GM12873 (cell line): Measurements from ENCODE around the gene DVL1.
A peak's percentile ranks its signal among the peaks of the same experiment; 100 is the strongest.

ENCODE experiments used
- CTCF ChIP-seq: IDR thresholded peaks from 2 replicates; pipeline ENCODE4 v1.5.1; 2012; ENCODE audit warnings: low read depth, mild to moderate bottlenecking, moderate library complexity, low read length, control low read depth; ENCODE audit not compliant: insufficient read depth; ENCODE audit errors: missing control alignments

The DVL1 gene

GRCh38 chr1:1304331-1305299 lies 44.6 kb downstream of the DVL1 start:
- no peak for TF ChIP-seq CTCF

- no peak for TF ChIP-seq CTCF
Measured at GRCh38 chr1:1303736-1304135, 45.5 kb downstream of the DVL1 start.

DNA sequence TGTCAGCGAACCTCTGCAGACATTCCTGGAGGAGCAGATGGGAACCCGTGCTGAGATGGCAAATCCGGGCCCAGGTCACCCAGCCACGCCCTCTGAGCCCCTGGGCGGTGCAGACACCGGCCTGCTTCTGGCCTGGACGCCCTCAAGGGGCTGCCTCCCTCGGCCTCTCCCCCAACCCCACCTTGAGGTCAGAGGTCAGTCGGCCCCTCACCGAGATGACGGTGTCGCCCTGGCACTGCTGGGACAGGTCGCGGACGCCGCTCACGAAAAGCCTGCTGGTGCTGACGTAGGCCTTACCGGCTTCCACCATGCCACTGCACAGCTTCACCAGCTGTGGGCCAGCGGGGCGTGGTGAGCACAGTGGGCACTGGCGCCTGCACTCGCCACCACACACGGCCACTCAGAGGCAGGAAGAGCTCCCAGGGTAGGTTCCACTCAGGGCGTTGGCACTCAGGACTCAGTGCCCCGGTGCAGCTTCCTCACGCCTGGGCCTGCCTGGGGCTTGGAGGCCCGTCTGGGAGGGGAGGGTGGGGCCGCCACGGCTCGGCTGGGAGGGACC lies 46.2 kb downstream of the DVL1 start:
- TF ChIP-seq CTCF = no peak

- peak; percentile 63 for TF ChIP-seq CTCF
Measured at GRCh38 chr1:1302006-1302430, 47.2 kb downstream of the DVL1 start.

- TF ChIP-seq CTCF = no peak
Measured at GRCh38 chr1:1300352-1300739, 48.9 kb downstream of the DVL1 start.

DNA sequence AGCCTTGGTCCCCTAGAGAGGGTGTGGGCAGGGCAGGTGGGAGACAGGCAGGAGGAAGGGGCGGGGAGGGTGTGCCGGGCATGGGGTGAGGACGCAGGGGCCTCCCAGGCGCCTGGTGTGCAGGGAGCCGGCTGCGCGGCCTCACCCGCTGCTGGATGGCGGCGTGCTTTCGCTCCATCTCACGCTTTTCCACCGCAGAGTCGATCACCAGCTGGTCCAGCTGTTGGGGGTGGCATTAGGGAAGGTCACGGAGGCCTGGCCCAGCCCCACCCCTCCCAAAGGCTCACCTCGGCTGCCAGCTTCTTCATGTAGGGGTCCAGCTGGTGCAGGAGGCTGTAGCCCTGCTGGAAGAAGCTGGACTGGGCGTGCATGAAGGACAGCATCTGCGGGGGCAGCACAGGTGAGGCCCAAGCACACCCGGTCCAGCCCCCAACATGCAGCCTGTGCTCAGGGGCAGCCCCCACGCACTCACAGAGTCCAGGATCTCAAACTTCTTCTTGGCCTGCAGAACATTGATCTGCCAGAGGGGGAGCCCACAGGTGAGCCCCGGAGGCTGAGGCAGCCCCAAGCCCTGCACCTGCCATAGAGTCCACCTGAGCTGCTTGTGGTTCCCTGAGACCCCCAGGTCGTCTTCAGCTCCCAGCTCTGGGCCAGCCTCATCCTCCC lies 49.4 kb downstream of the DVL1 start:
- TF ChIP-seq CTCF = peak; percentile 73
